Measurements from ENCODE around the gene VCAN.

VCAN gene

DNA sequence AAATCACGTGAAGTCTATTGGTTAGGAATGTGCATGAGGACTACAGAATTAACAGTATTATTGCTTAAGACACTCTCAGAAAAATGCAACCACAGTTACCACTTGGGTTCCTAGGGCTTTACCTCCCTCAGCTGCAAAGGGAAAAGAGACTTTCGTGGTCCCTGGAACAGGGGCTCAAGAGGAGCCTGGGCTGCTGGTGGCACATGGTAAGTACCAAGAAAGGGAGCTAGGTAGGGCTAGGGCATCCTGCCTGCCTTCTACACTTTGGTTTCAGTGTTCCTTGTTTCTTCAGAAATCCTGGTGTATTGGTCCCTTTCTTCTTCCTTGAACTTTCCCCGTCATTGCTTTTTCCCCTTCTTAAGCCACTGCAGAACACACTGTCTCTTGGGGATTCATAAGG is 7.3 kb upstream of the VCAN start:
- no peak overlapping the region for H3K27ac ChIP-seq (ENCODE audit: low read depth in 2 of 2, low read length in 2 of 2)
- H3K4me1 ChIP-seq (ENCODE audit: control insufficient read depth in 2 of 2, insufficient read depth in 2 of 2, low read length in 2 of 2): no peaks in the 10 kb centered on the region
- H3K4me3 ChIP-seq (ENCODE audit: low read length in 2 of 2): no peak overlapping the region
- no peaks in the 10 kb centered on the region for H3K36me3 ChIP-seq (ENCODE audit: control insufficient read depth in 2 of 2, insufficient read depth in 2 of 2, low read length in 2 of 2)
- H3K27me3 ChIP-seq (ENCODE audit: control insufficient read depth in 2 of 2, insufficient read depth in 2 of 2, low read length in 2 of 2): peaks cover 5 to 6% of the 10 kb centered on the region in 2 donors
- H3K9me3 ChIP-seq (ENCODE audit: control insufficient read depth in 2 of 2, low read length in 2 of 2): no peaks in the 10 kb centered on the region
- no peak overlapping the region for H3K9ac ChIP-seq (ENCODE audit: low read depth in 1 of 2, low read length in 2 of 2)

GRCh38 chr5:83467371-83468035 is 4.0 kb upstream of the VCAN start:
- no peak overlapping the region for H3K9ac ChIP-seq (ENCODE audit: low read depth in 1 of 2, low read length in 2 of 2)
- H3K4me1 ChIP-seq (ENCODE audit: control insufficient read depth in 2 of 2, insufficient read depth in 2 of 2, low read length in 2 of 2): no peaks in the 10 kb centered on the region
- no peaks in the 10 kb centered on the region for H3K36me3 ChIP-seq (ENCODE audit: control insufficient read depth in 2 of 2, insufficient read depth in 2 of 2, low read length in 2 of 2)
- H3K4me3 ChIP-seq (ENCODE audit: low read length in 2 of 2): no peak overlapping the region
- H3K9me3 ChIP-seq (ENCODE audit: control insufficient read depth in 2 of 2, low read length in 2 of 2): no peaks in the 10 kb centered on the region
- no peak overlapping the region for H3K27ac ChIP-seq (ENCODE audit: low read depth in 2 of 2, low read length in 2 of 2)
- H3K27me3 ChIP-seq (ENCODE audit: control insufficient read depth in 2 of 2, insufficient read depth in 2 of 2, low read length in 2 of 2): peaks cover 11 to 17% of the 10 kb centered on the region in 2 donors

GRCh38 chr5:83469075-83469474 is 2.5 kb upstream of the VCAN start:
- H3K9ac ChIP-seq (ENCODE audit: low read depth in 1 of 2, low read length in 2 of 2): no peak overlapping the region
- H3K36me3 ChIP-seq (ENCODE audit: control insufficient read depth in 2 of 2, insufficient read depth in 2 of 2, low read length in 2 of 2): no peaks in the 10 kb centered on the region
- H3K27me3 ChIP-seq (ENCODE audit: control insufficient read depth in 2 of 2, insufficient read depth in 2 of 2, low read length in 2 of 2): peaks cover 22 to 31% of the 10 kb centered on the region in 2 donors
- H3K9me3 ChIP-seq (ENCODE audit: control insufficient read depth in 2 of 2, low read length in 2 of 2): no peaks in the 10 kb centered on the region
- no peak overlapping the region for H3K4me3 ChIP-seq (ENCODE audit: low read length in 2 of 2)
- peaks cover 1 to 5% of the 10 kb centered on the region in 2 donors for H3K4me1 ChIP-seq (ENCODE audit: control insufficient read depth in 2 of 2, insufficient read depth in 2 of 2, low read length in 2 of 2)
- H3K27ac ChIP-seq (ENCODE audit: low read depth in 2 of 2, low read length in 2 of 2): no peak overlapping the region

GRCh38 chr5:83470526-83471404 is 779 bp upstream of the VCAN start:
- Histone ChIP-seq H3K36me3 (ENCODE audit: control insufficient read depth in 2 of 2, insufficient read depth in 2 of 2, low read length in 2 of 2) (no peaks in the 10 kb centered on the region), H3K9me3 (ENCODE audit: control insufficient read depth in 2 of 2, low read length in 2 of 2) (no peaks in the 10 kb centered on the region), H3K9ac (ENCODE audit: low read depth in 1 of 2, low read length in 2 of 2) (no peak overlapping the region), H3K27me3 (ENCODE audit: control insufficient read depth in 2 of 2, insufficient read depth in 2 of 2, low read length in 2 of 2) (peaks cover 32 to 43% of the 10 kb centered on the region in 2 donors), H3K27ac (ENCODE audit: low read depth in 2 of 2, low read length in 2 of 2) (peak overlapping the region in 1 of 2 donors; percentile 38), H3K4me1 (ENCODE audit: control insufficient read depth in 2 of 2, insufficient read depth in 2 of 2, low read length in 2 of 2) (peaks cover 8 to 16% of the 10 kb centered on the region in 2 donors), H3K4me3 (ENCODE audit: low read length in 2 of 2) (peak overlapping the region; percentile 60 to 76)

- H3K27ac ChIP-seq (ENCODE audit: low read depth in 2 of 2, low read length in 2 of 2): peak overlapping the region; percentile 31 to 58
- H3K4me1 ChIP-seq (ENCODE audit: control insufficient read depth in 2 of 2, insufficient read depth in 2 of 2, low read length in 2 of 2): peaks cover 8 to 16% of the 10 kb centered on the region in 2 donors
- no peaks in the 10 kb centered on the region for H3K36me3 ChIP-seq (ENCODE audit: control insufficient read depth in 2 of 2, insufficient read depth in 2 of 2, low read length in 2 of 2)
- peak overlapping the region; percentile 60 to 76 for H3K4me3 ChIP-seq (ENCODE audit: low read length in 2 of 2)
- H3K9ac ChIP-seq (ENCODE audit: low read depth in 1 of 2, low read length in 2 of 2): peak overlapping the region in 1 of 2 donors; percentile 40
- H3K27me3 ChIP-seq (ENCODE audit: control insufficient read depth in 2 of 2, insufficient read depth in 2 of 2, low read length in 2 of 2): peaks cover 36 to 50% of the 10 kb centered on the region in 2 donors
- no peaks in the 10 kb centered on the region for H3K9me3 ChIP-seq (ENCODE audit: control insufficient read depth in 2 of 2, low read length in 2 of 2)
Measured at GRCh38 chr5:83472213-83472507, 616 bp downstream of the VCAN start.

DNA sequence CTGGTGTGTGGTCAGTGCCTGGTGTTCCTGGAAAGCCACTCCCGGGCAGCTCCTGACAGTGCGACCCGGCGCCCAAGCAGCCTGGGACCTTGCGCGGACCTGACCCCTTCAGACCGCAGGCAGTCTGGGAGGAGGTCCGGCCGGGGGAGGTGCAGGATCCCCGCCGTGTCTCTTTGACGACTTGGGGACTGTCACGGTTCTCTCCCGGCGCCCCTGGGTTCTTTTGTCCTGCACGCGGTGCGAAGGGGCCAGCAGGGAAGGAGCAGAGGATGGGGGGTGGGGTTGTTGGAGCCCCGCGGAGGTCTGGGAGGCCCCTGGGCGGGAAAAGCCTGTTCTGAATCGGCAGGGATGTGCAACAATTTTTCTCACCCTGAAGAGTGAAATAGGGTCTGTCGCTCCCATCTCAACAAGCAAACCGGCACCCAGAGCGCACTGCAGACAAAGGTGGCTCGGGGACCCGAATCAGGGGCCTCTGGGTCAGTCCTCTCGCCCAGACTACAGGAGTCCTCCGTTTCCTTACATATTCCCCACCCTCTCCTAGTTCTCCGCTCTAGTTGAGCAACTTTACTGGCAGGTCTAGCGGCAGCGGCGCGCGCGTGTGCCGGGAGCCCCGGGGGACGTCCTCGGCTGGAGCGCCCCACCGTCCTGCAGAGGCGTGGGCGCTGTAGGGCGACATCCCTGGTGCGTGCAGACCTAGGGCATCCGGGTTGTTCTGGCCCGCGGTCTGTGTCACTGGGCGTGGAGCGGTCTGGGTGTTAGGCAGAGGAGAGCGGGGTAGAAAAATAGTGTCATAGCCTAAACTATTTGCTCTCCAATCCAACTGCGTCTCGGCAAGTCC is 1.2 kb downstream of the VCAN start:
- H3K27me3 ChIP-seq (ENCODE audit: control insufficient read depth in 2 of 2, insufficient read depth in 2 of 2, low read length in 2 of 2): peaks cover 36 to 48% of the 10 kb centered on the region in 2 donors
- peak overlapping the region; percentile 24 to 40 for H3K9ac ChIP-seq (ENCODE audit: low read depth in 1 of 2, low read length in 2 of 2)
- peak overlapping the region; percentile 60 to 76 for H3K4me3 ChIP-seq (ENCODE audit: low read length in 2 of 2)
- H3K36me3 ChIP-seq (ENCODE audit: control insufficient read depth in 2 of 2, insufficient read depth in 2 of 2, low read length in 2 of 2): no peaks in the 10 kb centered on the region
- peaks cover 8 to 16% of the 10 kb centered on the region in 2 donors for H3K4me1 ChIP-seq (ENCODE audit: control insufficient read depth in 2 of 2, insufficient read depth in 2 of 2, low read length in 2 of 2)
- H3K9me3 ChIP-seq (ENCODE audit: control insufficient read depth in 2 of 2, low read length in 2 of 2): no peaks in the 10 kb centered on the region
- peak overlapping the region; percentile 31 to 58 for H3K27ac ChIP-seq (ENCODE audit: low read depth in 2 of 2, low read length in 2 of 2)

- peaks cover 31 to 46% of the 10 kb centered on the region in 2 donors for H3K27me3 ChIP-seq (ENCODE audit: control insufficient read depth in 2 of 2, insufficient read depth in 2 of 2, low read length in 2 of 2)
- no peaks in the 10 kb centered on the region for H3K36me3 ChIP-seq (ENCODE audit: control insufficient read depth in 2 of 2, insufficient read depth in 2 of 2, low read length in 2 of 2)
- peak overlapping the region; percentile 31 to 58 for H3K27ac ChIP-seq (ENCODE audit: low read depth in 2 of 2, low read length in 2 of 2)
- peak overlapping the region; percentile 24 to 40 for H3K9ac ChIP-seq (ENCODE audit: low read depth in 1 of 2, low read length in 2 of 2)
- H3K4me3 ChIP-seq (ENCODE audit: low read length in 2 of 2): peak overlapping the region; percentile 60 to 76
- H3K9me3 ChIP-seq (ENCODE audit: control insufficient read depth in 2 of 2, low read length in 2 of 2): no peaks in the 10 kb centered on the region
- peaks cover 8 to 16% of the 10 kb centered on the region in 2 donors for H3K4me1 ChIP-seq (ENCODE audit: control insufficient read depth in 2 of 2, insufficient read depth in 2 of 2, low read length in 2 of 2)
Measured at GRCh38 chr5:83473346-83474160, 2.0 kb downstream of the VCAN start.

DNA sequence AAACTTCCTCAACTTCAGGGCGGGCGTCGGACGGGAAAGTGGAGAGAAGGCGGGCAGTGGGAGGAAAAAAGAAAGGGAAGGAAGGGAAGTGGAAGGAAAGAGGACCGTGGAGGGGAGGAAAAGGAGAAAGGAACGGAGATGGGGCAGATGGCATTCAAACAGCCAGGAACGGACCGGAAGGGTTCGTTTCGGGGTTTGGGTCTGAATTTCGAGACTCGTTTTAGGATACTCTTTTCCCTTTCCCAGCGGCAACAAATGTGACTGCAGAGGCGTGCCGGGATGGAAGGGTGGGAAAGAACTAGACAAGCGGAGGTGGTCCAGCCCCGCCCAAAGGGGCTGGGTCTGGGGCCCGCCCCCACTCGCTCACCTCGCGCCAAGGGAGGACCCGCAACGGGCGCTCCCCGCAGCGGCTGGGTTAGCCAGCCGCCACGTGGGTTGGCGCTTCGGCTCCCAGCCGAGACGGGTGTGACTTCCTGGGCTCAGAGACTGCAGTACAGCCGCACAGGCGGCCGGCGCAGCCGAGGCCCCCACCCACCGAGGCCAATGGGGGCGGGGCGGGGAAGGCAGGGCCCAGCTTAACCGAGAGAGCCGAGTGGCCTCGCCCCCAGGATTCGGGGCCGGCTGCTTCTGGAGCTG is 2.7 kb downstream of the VCAN start:
- H3K27ac ChIP-seq (ENCODE audit: low read depth in 2 of 2, low read length in 2 of 2): peak overlapping the region; percentile 58
- H3K4me3 ChIP-seq (ENCODE audit: low read length in 2 of 2): peak overlapping the region; percentile 47 to 76
- peaks cover 31 to 46% of the 10 kb centered on the region in 2 donors for H3K27me3 ChIP-seq (ENCODE audit: control insufficient read depth in 2 of 2, insufficient read depth in 2 of 2, low read length in 2 of 2)
- H3K9me3 ChIP-seq (ENCODE audit: control insufficient read depth in 2 of 2, low read length in 2 of 2): no peaks in the 10 kb centered on the region
- H3K4me1 ChIP-seq (ENCODE audit: control insufficient read depth in 2 of 2, insufficient read depth in 2 of 2, low read length in 2 of 2): peaks cover 8 to 16% of the 10 kb centered on the region in 2 donors
- no peaks in the 10 kb centered on the region for H3K36me3 ChIP-seq (ENCODE audit: control insufficient read depth in 2 of 2, insufficient read depth in 2 of 2, low read length in 2 of 2)
- peak overlapping the region in 1 of 2 donors; percentile 28 for H3K9ac ChIP-seq (ENCODE audit: low read depth in 1 of 2, low read length in 2 of 2)

GRCh38 chr5:83474991-83475390 is 3.4 kb downstream of the VCAN start:
- Histone ChIP-seq H3K4me1 (ENCODE audit: control insufficient read depth in 2 of 2, insufficient read depth in 2 of 2, low read length in 2 of 2) (peaks cover 8 to 16% of the 10 kb centered on the region in 2 donors), H3K9ac (ENCODE audit: low read depth in 1 of 2, low read length in 2 of 2) (peak overlapping the region in 1 of 2 donors; percentile 7), H3K36me3 (ENCODE audit: control insufficient read depth in 2 of 2, insufficient read depth in 2 of 2, low read length in 2 of 2) (no peaks in the 10 kb centered on the region), H3K27me3 (ENCODE audit: control insufficient read depth in 2 of 2, insufficient read depth in 2 of 2, low read length in 2 of 2) (peaks cover 31 to 46% of the 10 kb centered on the region in 2 donors), H3K4me3 (ENCODE audit: low read length in 2 of 2) (peak overlapping the region in 1 of 2 donors; percentile 76), H3K27ac (ENCODE audit: low read depth in 2 of 2, low read length in 2 of 2) (peak overlapping the region; percentile 56 to 60), H3K9me3 (ENCODE audit: control insufficient read depth in 2 of 2, low read length in 2 of 2) (no peaks in the 10 kb centered on the region)

Data from mucosa of rectum (tissue), 2 donors.